K562 (cell line): Measurements from ENCODE around the gene CRABP2. TPM values are rescaled to one million over a fixed set of nuclear protein-coding genes. Genes with fewer than 3 reads are reported as not detected.

Source experiments
- ARID1B ChIP-seq: fragments of 450-650 bp; IDR thresholded peaks from 2 replicates; pipeline ENCODE4 v1.6.1; 2016; ENCODE audit warnings: antibody characterized with exemption, mild to moderate bottlenecking, inconsistent platforms
- DACH1 ChIP-seq: fragments of 450-650 bp; IDR thresholded peaks from 2 replicates; pipeline ENCODE4 v1.6.1; 2018; ENCODE audit not compliant: partially characterized antibody
- ELK3 ChIP-seq: fragments of 450-650 bp; formaldehyde crosslinking; IDR thresholded peaks from 2 replicates; pipeline ENCODE4 v1.4.0; 2020; ENCODE audit warnings: mild to moderate bottlenecking
- FOS ChIP-seq: IDR thresholded peaks from 3 replicates; pipeline ENCODE4 v1.6.1; 2011; ENCODE audit not compliant: insufficient read length; ENCODE audit errors: extremely low read depth
- FOXK2 ChIP-seq, 2 experiments: fragments of 450-650 bp; IDR thresholded peaks in 1 of 2; conservative IDR thresholded peaks in 1 of 2; 2 replicates each; pipeline ENCODE4 v1.6.1; 2016; ENCODE audit warnings: low read depth in 2 of 2, mild to moderate bottlenecking in 1 of 2
- GTF2A2 ChIP-seq: IDR thresholded peaks from 2 replicates; pipeline ENCODE4 v1.6.1; 2016; ENCODE audit warnings: mild to moderate bottlenecking, missing genetic modification characterization, missing compliant biosample characterization
- JUNB ChIP-seq: fragments of 450-650 bp; formaldehyde crosslinking; conservative IDR thresholded peaks from 2 replicates; pipeline ENCODE4 v1.4.0; 2020; ENCODE audit warnings: mild to moderate bottlenecking
- L3MBTL2 ChIP-seq: fragments of 450-650 bp; IDR thresholded peaks from 2 replicates; pipeline ENCODE4 v1.6.1; 2016; ENCODE audit warnings: mild to moderate bottlenecking, moderate library complexity
- NKRF ChIP-seq: fragments of 450-650 bp; IDR thresholded peaks from 2 replicates; pipeline ENCODE4 v1.6.1; 2016; ENCODE audit warnings: borderline replicate concordance
- NR2C1 ChIP-seq, 2 experiments: fragments of 450-650 bp; IDR thresholded peaks; 2 replicates each; pipeline ENCODE4 v1.6.1; 2017; ENCODE audit warnings: mild to moderate bottlenecking in 2 of 2, antibody characterized with exemption in 1 of 2, inconsistent platforms in 1 of 2, missing compliant biosample characterization in 1 of 2, missing genetic modification characterization in 1 of 2
- PHB ChIP-seq: fragments of 250-450 bp; sonication (Bioruptor Pico); IDR thresholded peaks from 2 replicates; pipeline ENCODE4 v1.5.0; 2021
- PHF21A ChIP-seq: fragments of 450-650 bp; IDR thresholded peaks from 2 replicates; pipeline ENCODE4 v1.6.1; 2017; ENCODE audit warnings: low read depth, borderline replicate concordance
- POLR2AphosphoS2 ChIP-seq: IDR thresholded peaks from 2 replicates; pipeline ENCODE4 v1.6.1; 2012; ENCODE audit warnings: low read length, improper control_type of control experiment
- RBM25 ChIP-seq: fragments of 200-400 bp; formaldehyde crosslinking; IDR thresholded peaks from 2 replicates; pipeline ENCODE4 v1.6.1; 2018; ENCODE audit warnings: low read length, low read depth, moderate library complexity; ENCODE audit not compliant: severe bottlenecking
- SRSF7 ChIP-seq: fragments of 200-400 bp; formaldehyde crosslinking; optimal IDR thresholded peaks from 2 replicates; pipeline ENCODE3; 2017; ENCODE audit warnings: mild to moderate bottlenecking, low read depth, low read length
- TEAD4 ChIP-seq, 2 experiments: sonication (generic) in 1 of 2; formaldehyde crosslinking in 1 of 2; IDR thresholded peaks; 2 replicates each; pipeline versions ENCODE4 v1.6.1 to v1.8.0; 2012 to 2022; ENCODE audit warnings: borderline replicate concordance in 1 of 2, inconsistent platforms in 1 of 2, low read length in 1 of 2, mild to moderate bottlenecking in 1 of 2, missing genetic modification reagents in 1 of 2
- U2AF2 ChIP-seq: fragments of 200-400 bp; formaldehyde crosslinking; optimal IDR thresholded peaks from 2 replicates; pipeline ENCODE3; 2017; ENCODE audit warnings: low read depth, mild to moderate bottlenecking, low read length
- ZBTB8A ChIP-seq: fragments of 450-650 bp; IDR thresholded peaks from 2 replicates; pipeline ENCODE4 v1.6.1; 2018; ENCODE audit warnings: mild to moderate bottlenecking, moderate library complexity; ENCODE audit not compliant: partially characterized antibody
- ZNF212 ChIP-seq: fragments of 450-650 bp; formaldehyde crosslinking; IDR thresholded peaks from 2 replicates; pipeline ENCODE4 v1.4.0; 2020; ENCODE audit warnings: mild to moderate bottlenecking
- ZNF23 ChIP-seq: fragments of 250-450 bp; sonication (Bioruptor Pico); IDR thresholded peaks from 2 replicates; pipeline ENCODE4 v1.4.0; 2020; ENCODE audit warnings: mild to moderate bottlenecking
- ZNF24 ChIP-seq: fragments of 450-650 bp; IDR thresholded peaks from 2 replicates; pipeline ENCODE4 v1.6.1; 2016
- polyA plus RNA-seq, 8 experiments: library from polyadenylated mRNA; depleted of rRNA in 4 of 8; stranded (reverse) in 5 of 8; unstranded in 3 of 8; fragments of >200 nt; fragmentation: Nextera tagmentation in 2 of 8; fragmentation: Illumina TruSeq in 1 of 8; extraction: Ambion mirVana in 2 of 8; extraction: Trizol in 1 of 8; gene quantifications; 2 replicates each; pipeline versions ENCODE4 v1.2.1 to v1.2.3, GENCODE V29; 2011 to 2014; ENCODE audit warnings: inconsistent platforms in 1 of 8, missing spikeins in 1 of 8
- total RNA-seq, 7 experiments: library from RNA; depleted of rRNA in 6 of 7; stranded (reverse); fragments of >200 nt in 6 of 7; fragmentation: Illumina TruSeq in 2 of 7; extraction: Trizol in 2 of 7; gene quantifications; 2 replicates each; pipeline versions ENCODE4 v1.2.1 to v1.2.3, GENCODE V29; 2011 to 2021; ENCODE audit warnings: low replicate concordance in 1 of 7
- TF ChIP-seq, protein P1 (sequence below): sonication (generic); formaldehyde crosslinking; IDR thresholded peaks from 2 replicates; pipeline ENCODE4 v1.8.1; 2022; ENCODE audit warnings: missing genetic modification reagents

Gene CRABP2
- total and polyA plus RNA-seq, 9 of the 15 experiments (the other 6 are each of a cell fraction or from before 2014, with no cell fraction given): 0.30 to 2.5 (median 0.82) TPM

- TF ChIP-seq FOXK2 (conservative IDR thresholded peaks at IDR 0.05 in 1 of 2, IDR thresholded peaks at IDR 0.05 in 1 of 2; ENCODE audit: low read depth in 2 of 2) (peak; percentile 58 to 86), ARID1B (peak; percentile 41; the same call in 1 of the 2 replicates), L3MBTL2 (no peak), TEAD4 (IDR thresholded peaks at IDR 0.05; ENCODE audit: low read length) (no peak), TEAD4 (CRISPR knock-in tag; IDR thresholded peaks at IDR 0.05; ENCODE audit: borderline replicate concordance) (no peak), GTF2A2 (tag) (no peak), RBM25 (no peak), ZNF23 (CRISPR knock-in tag) (no peak), NKRF (peak; percentile 78; the same call in 1 of the 2 replicates), ZNF212 (no peak), ELK3 (CRISPR knock-in tag) (no peak), JUNB (CRISPR knock-in tag) (no peak), DACH1 (no peak), SRSF7 (no peak), PHF21A (no peak), PHB (CRISPR knock-in tag) (no peak), ZBTB8A (no peak), ZNF24 (0 out of 2 replicates have a peak, but pooled peaks have one; percentile 9), NR2C1 (IDR thresholded peaks at IDR 0.05) (no peak; the same call in none of the 2 replicates), NR2C1 (tag; IDR thresholded peaks at IDR 0.05) (peak; percentile 18; the same call in 1 of the 2 replicates), U2AF2 (no peak), POLR2AphosphoS2 (peak; percentile 65; the same call in 1 of the 2 replicates), FOS (no peak)
- TF ChIP-seq, protein P1, sequence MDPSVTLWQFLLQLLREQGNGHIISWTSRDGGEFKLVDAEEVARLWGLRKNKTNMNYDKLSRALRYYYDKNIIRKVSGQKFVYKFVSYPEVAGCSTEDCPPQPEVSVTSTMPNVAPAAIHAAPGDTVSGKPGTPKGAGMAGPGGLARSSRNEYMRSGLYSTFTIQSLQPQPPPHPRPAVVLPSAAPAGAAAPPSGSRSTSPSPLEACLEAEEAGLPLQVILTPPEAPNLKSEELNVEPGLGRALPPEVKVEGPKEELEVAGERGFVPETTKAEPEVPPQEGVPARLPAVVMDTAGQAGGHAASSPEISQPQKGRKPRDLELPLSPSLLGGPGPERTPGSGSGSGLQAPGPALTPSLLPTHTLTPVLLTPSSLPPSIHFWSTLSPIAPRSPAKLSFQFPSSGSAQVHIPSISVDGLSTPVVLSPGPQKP: no peak
Measured at GRCh38 chr1:156728599-156729462, 23.4 kb upstream of the CRABP2 start, which contains the start of gene ISG20L2 (continued).
